DOHH2 (cell line): ENCODE results near the gene DEDD.

Experiments used
- H3F3A ChIP-seq: fragments of 200-600 bp; sonication (generic), shearing (Covaris generic); 2 replicates; pipeline ENCODE4 v1.6.0; 2016; ENCODE audit warnings: antibody characterized with exemption, mild to moderate bottlenecking; ENCODE audit not compliant: control insufficient read depth, insufficient read depth
- H3K27ac ChIP-seq: fragments of 200-600 bp; sonication (generic); 2 replicates; pipeline ENCODE4 v1.5.1; 2014; ENCODE audit warnings: low read depth, mild to moderate bottlenecking, low read length, moderate library complexity
- H3K27me3 ChIP-seq: fragments of 200-600 bp; sonication (generic); 2 replicates; pipeline ENCODE4 v1.6.1; 2014; ENCODE audit warnings: mild to moderate bottlenecking, low read length, mixed read lengths; ENCODE audit not compliant: control insufficient read depth
- H3K36me3 ChIP-seq: fragments of 200-600 bp; sonication (generic); 2 replicates; pipeline ENCODE4 v1.6.1; 2014; ENCODE audit warnings: mild to moderate bottlenecking, low read length, moderate library complexity, mixed read lengths; ENCODE audit not compliant: control insufficient read depth
- H3K4me1 ChIP-seq: fragments of 200-600 bp; sonication (generic); 2 replicates; pipeline ENCODE4 v1.6.1; 2014; ENCODE audit warnings: mild to moderate bottlenecking, low read length, mixed read lengths; ENCODE audit not compliant: control insufficient read depth
- H3K4me2 ChIP-seq: fragments of 200-600 bp; sonication (generic); 2 replicates; pipeline ENCODE4 v1.6.0; 2014; ENCODE audit warnings: mild to moderate bottlenecking, low read length, moderate library complexity
- H3K4me3 ChIP-seq: fragments of 200-600 bp; sonication (generic); 2 replicates; pipeline ENCODE4 v1.5.1; 2014; ENCODE audit warnings: mild to moderate bottlenecking, low read length, mixed read lengths
- H3K79me2 ChIP-seq: fragments of 200-600 bp; sonication (generic); 2 replicates; pipeline ENCODE4 v1.6.1; 2014; ENCODE audit warnings: mild to moderate bottlenecking, low read length, mixed read lengths; ENCODE audit not compliant: control insufficient read depth
- H3K9me2 ChIP-seq: fragments of 200-600 bp; sonication (generic); replicated peaks from 2 replicates; pipeline ENCODE4 v1.6.1; 2014; ENCODE audit warnings: mild to moderate bottlenecking, low read length, mixed read lengths; ENCODE audit not compliant: control insufficient read depth
- H3K9me3 ChIP-seq: fragments of 200-600 bp; sonication (generic); 2 replicates; pipeline ENCODE4 v1.6.1; 2014; ENCODE audit warnings: antibody characterized with exemption, low read length, mixed read lengths; ENCODE audit not compliant: control insufficient read depth, insufficient read depth
- H4K20me1 ChIP-seq: fragments of 200-600 bp; sonication (generic); 2 replicates; pipeline ENCODE4 v1.6.0; 2014; ENCODE audit warnings: low read depth, mild to moderate bottlenecking, antibody characterized with exemption, low read length, moderate library complexity; ENCODE audit not compliant: control insufficient read depth, insufficient read depth
- EZH2phosphoT487 ChIP-seq: fragments of 200-600 bp; sonication (generic); IDR thresholded peaks from 2 replicates; pipeline ENCODE4 v1.6.1; 2017; ENCODE audit warnings: borderline replicate concordance, mild to moderate bottlenecking, antibody characterized with exemption, low read length, moderate library complexity, mixed read lengths
- TF ChIP-seq, protein P1 (sequence below): fragments of 200-600 bp; sonication (generic); IDR thresholded peaks from one replicate; pipeline ENCODE4 v1.5.1; 2014; ENCODE audit warnings: antibody characterized with exemption, mild to moderate bottlenecking, low read depth, low read length; ENCODE audit not compliant: poor library complexity, severe bottlenecking

The DEDD gene

DNA sequence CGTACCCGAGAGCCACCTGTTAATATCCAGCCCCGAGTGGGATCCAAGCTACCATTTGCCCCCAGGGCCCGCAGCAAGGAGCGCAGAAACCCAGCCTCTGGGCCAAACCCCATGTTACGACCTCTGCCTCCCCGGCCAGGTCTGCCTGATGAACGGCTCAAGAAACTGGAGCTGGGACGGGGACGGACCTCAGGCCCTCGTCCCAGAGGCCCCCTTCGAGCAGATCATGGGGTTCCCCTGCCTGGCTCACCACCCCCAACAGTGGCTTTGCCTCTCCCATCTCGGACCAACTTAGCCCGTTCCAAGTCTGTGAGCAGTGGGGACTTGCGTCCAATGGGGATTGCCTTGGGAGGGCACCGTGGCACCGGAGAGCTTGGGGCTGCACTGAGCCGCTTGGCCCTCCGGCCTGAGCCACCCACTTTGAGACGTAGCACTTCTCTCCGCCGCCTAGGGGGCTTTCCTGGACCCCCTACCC is 28.2 kb upstream of the DEDD start:
- Histone ChIP-seq H3K27me3 (no peaks in the 10 kb centered on the region), H3K4me1 (peaks cover 31% of the 10 kb centered on the region), H3K4me3 (peak overlapping the region; percentile 81; the same call in 1 of the 2 replicates), H4K20me1 (no peaks in the 10 kb centered on the region), H3K9me3 (no peaks in the 10 kb centered on the region), H3K79me2 (peaks cover 16% of the 10 kb centered on the region), H3F3A (0 out of 2 replicates have a peak, but pooled peaks cover 11% of the 10 kb centered on the region), H3K4me2 (peak overlapping the region; percentile 69; the same call in 1 of the 2 replicates), H3K36me3 (peaks cover 55% of the 10 kb centered on the region), H3K9me2 (no peaks in the 10 kb centered on the region), H3K27ac (no peak overlapping the region)
- no peak for TF ChIP-seq EZH2phosphoT487
- TF ChIP-seq, protein P1, sequence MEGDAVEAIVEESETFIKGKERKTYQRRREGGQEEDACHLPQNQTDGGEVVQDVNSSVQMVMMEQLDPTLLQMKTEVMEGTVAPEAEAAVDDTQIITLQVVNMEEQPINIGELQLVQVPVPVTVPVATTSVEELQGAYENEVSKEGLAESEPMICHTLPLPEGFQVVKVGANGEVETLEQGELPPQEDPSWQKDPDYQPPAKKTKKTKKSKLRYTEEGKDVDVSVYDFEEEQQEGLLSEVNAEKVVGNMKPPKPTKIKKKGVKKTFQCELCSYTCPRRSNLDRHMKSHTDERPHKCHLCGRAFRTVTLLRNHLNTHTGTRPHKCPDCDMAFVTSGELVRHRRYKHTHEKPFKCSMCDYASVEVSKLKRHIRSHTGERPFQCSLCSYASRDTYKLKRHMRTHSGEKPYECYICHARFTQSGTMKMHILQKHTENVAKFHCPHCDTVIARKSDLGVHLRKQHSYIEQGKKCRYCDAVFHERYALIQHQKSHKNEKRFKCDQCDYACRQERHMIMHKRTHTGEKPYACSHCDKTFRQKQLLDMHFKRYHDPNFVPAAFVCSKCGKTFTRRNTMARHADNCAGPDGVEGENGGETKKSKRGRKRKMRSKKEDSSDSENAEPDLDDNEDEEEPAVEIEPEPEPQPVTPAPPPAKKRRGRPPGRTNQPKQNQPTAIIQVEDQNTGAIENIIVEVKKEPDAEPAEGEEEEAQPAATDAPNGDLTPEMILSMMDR: no peak

DNA sequence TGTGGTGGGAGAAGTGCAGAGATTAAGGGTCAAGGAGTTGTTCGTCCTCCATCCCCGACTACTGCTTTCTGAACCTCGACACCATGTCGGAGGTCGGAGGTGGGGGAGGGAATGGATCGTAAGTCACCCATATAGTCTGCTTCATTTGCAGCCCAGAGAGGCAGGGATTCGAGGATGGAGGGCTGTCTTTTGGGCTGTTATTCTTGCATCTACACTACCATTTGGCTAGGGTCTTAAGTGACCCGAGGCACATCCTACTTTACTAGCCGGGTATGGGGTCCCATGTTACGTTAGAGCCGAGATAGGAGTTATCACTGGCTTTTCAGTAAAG is 27.4 kb upstream of the DEDD start:
- Histone ChIP-seq H3K4me1 (peaks cover 27% of the 10 kb centered on the region), H3K4me3 (peak overlapping the region; percentile 81), H3K9me2 (no peaks in the 10 kb centered on the region)

DNA sequence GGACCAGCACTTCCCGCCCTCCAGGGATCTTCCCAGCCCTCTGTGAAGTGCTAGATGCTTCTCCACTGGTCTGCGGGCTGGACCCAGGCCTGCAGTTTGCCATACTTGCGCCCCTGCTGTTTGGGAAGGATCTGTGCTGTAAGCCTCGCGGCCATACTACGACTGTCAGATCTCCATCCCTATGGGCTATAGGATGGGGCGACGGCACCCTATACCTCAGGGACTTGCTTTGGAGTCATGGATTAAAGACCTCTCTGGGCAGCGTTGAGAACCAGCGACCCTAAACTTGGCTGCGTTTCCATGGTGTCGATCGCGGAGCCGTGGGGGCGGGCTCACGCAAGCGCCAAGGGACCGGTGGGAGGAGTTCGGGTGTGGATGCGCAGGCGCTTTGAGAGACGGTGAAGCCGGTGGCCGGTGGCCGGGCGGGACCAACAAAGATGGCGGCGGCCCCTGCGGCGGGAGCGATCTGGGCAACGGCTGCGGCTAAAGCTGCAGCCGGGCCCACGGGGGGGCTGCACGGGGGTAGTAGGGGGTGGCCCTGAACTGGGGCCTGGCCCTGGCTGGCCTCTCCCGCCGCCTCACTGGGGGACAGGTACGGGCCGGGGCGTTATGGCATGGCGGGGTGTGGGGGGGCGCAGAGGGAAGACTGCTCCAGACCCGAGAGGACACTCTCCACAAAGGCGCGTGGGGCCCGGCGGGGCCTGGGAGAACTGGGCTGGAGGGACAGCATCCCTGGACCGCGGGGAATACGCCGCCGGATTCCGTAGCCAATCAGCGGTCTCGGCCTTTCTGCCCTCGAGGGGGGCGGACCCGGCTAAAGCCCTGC is 26.8 kb upstream of the DEDD start, which contains the start of gene USP21:
USP21 (plus strand) TSS at position 414 of the 826 bp plus-strand sequence. CDS start 1,141 bp downstream, outside the sequence.
- Histone ChIP-seq H3K4me1 (peaks cover 28% of the 10 kb centered on the region), H3K79me2 (peaks cover 30% of the 10 kb centered on the region)

More for the DNA sequence above, 27.4 kb upstream of the DEDD start:
- Histone ChIP-seq H3K79me2 (peaks cover 24% of the 10 kb centered on the region), H4K20me1 (no peaks in the 10 kb centered on the region), H3K27me3 (no peaks in the 10 kb centered on the region), H3K9me3 (no peaks in the 10 kb centered on the region), H3K4me2 (peak overlapping the region; percentile 69), H3K27ac (peak overlapping the region; percentile 43; the same call in 1 of the 2 replicates), H3F3A (peaks cover 15% of the 10 kb centered on the region), H3K36me3 (peaks cover 59% of the 10 kb centered on the region)
- TF ChIP-seq, protein P1: no peak
- no peak for TF ChIP-seq EZH2phosphoT487

More for the DNA sequence above, 26.8 kb upstream of the DEDD start, which contains the start of gene USP21:
- Histone ChIP-seq H3K9me3 (no peaks in the 10 kb centered on the region), H3K4me2 (peak within 1 kb of the TSS; percentile 69), H3K36me3 (peaks cover 55% of the 10 kb centered on the region), H3F3A (peaks cover 16% of the 10 kb centered on the region), H3K9me2 (no peaks in the 10 kb centered on the region), H3K27ac (peak within 1 kb of the TSS; percentile 43), H3K4me3 (peak within 1 kb of the TSS; percentile 81), H4K20me1 (no peaks in the 10 kb centered on the region), H3K27me3 (no peaks in the 10 kb centered on the region)
- TF ChIP-seq EZH2phosphoT487: no peak
- TF ChIP-seq, protein P1: peak; percentile 49
